Measurements from ENCODE around the gene NRDE2. TPM values are rescaled to one million over a fixed set of nuclear protein-coding genes. Genes with fewer than 3 reads are reported as not detected.

Gene NRDE2
- total RNA-seq, 1 donor from 2014 or later: 10.5 TPM

- Histone ChIP-seq H3K27me3 (ENCODE audit: low read depth) (no peaks in the 10 kb centered on the region), H3K9me3 (replicated peaks) (no peaks in the 10 kb centered on the region), H3K4me1 (peaks cover 41% of the 10 kb centered on the region), H3K4me3 (no peak overlapping the region), H3K27ac (replicated peaks) (peak overlapping the region; percentile 71), H3K36me3 (peaks cover 56% of the 10 kb centered on the region)
- intact Hi-C loops (cut with micrococcal nuclease): no loop called here
- TF ChIP-seq CTCF (IDR thresholded peaks at IDR 0.05; ENCODE audit: borderline replicate concordance): no peak
- DNase-seq: no peak
Observed at GRCh38 chr14:90301122-90301521, 30.6 kb downstream of the NRDE2 start.

- no peak for TF ChIP-seq CTCF (IDR thresholded peaks at IDR 0.05; ENCODE audit: borderline replicate concordance)
- peak overlapping the region; percentile 71 for H3K27ac ChIP-seq (replicated peaks)
- H3K4me1 ChIP-seq: peaks cover 41% of the 10 kb centered on the region
- peaks cover 52% of the 10 kb centered on the region for H3K36me3 ChIP-seq
- no peak for DNase-seq
- H3K9me3 ChIP-seq (replicated peaks): no peaks in the 10 kb centered on the region
- intact Hi-C loops (cut with micrococcal nuclease): no loop called here
- H3K4me3 ChIP-seq: no peak overlapping the region
- no peaks in the 10 kb centered on the region for H3K27me3 ChIP-seq (ENCODE audit: low read depth)
Observed at GRCh38 chr14:90300611-90301047, 31.1 kb downstream of the NRDE2 start.

- Histone ChIP-seq H3K4me3 (no peak overlapping the region), H3K9me3 (replicated peaks) (no peaks in the 10 kb centered on the region), H3K27ac (replicated peaks) (peak overlapping the region; percentile 68), H3K27me3 (ENCODE audit: low read depth) (no peaks in the 10 kb centered on the region), H3K4me1 (peaks cover 41% of the 10 kb centered on the region), H3K36me3 (peaks cover 53% of the 10 kb centered on the region)
- DNase-seq: peak; percentile 56
- intact Hi-C loops (cut with micrococcal nuclease): no loop called here
- TF ChIP-seq CTCF (IDR thresholded peaks at IDR 0.05; ENCODE audit: borderline replicate concordance): no peak
Observed at GRCh38 chr14:90299408-90299807, 32.3 kb downstream of the NRDE2 start.

GRCh38 chr14:90297876-90298629 lies 33.7 kb downstream of the NRDE2 start:
- no peak for TF ChIP-seq CTCF (IDR thresholded peaks at IDR 0.05; ENCODE audit: borderline replicate concordance)
- intact Hi-C loops (cut with micrococcal nuclease): no loop called here
- Histone ChIP-seq H3K27me3 (ENCODE audit: low read depth) (no peaks in the 10 kb centered on the region), H3K4me1 (peaks cover 41% of the 10 kb centered on the region), H3K4me3 (no peak overlapping the region), H3K27ac (replicated peaks) (peak overlapping the region; percentile 68), H3K36me3 (peaks cover 51% of the 10 kb centered on the region), H3K9me3 (replicated peaks) (no peaks in the 10 kb centered on the region)
- DNase-seq: no peak

- Histone ChIP-seq H3K4me3 (no peak overlapping the region), H3K9me3 (replicated peaks) (no peaks in the 10 kb centered on the region), H3K4me1 (peaks cover 27% of the 10 kb centered on the region), H3K27ac (replicated peaks) (no peak overlapping the region), H3K27me3 (ENCODE audit: low read depth) (no peaks in the 10 kb centered on the region), H3K36me3 (peaks cover 51% of the 10 kb centered on the region)
- DNase-seq: no peak
- intact Hi-C loops (cut with micrococcal nuclease): no loop called here
- TF ChIP-seq CTCF (IDR thresholded peaks at IDR 0.05; ENCODE audit: borderline replicate concordance): no peak
Observed at GRCh38 chr14:90296641-90297040, 35.1 kb downstream of the NRDE2 start.
